Measurements from ENCODE around the gene ERAP2. TPM values are rescaled to one million over a fixed set of nuclear protein-coding genes. Genes with fewer than 3 reads are reported as not detected.

The ERAP2 gene
- total RNA-seq, 4 donors from 2014 or later = 50.3 to 82.8 (median 70.8) TPM

DNA sequence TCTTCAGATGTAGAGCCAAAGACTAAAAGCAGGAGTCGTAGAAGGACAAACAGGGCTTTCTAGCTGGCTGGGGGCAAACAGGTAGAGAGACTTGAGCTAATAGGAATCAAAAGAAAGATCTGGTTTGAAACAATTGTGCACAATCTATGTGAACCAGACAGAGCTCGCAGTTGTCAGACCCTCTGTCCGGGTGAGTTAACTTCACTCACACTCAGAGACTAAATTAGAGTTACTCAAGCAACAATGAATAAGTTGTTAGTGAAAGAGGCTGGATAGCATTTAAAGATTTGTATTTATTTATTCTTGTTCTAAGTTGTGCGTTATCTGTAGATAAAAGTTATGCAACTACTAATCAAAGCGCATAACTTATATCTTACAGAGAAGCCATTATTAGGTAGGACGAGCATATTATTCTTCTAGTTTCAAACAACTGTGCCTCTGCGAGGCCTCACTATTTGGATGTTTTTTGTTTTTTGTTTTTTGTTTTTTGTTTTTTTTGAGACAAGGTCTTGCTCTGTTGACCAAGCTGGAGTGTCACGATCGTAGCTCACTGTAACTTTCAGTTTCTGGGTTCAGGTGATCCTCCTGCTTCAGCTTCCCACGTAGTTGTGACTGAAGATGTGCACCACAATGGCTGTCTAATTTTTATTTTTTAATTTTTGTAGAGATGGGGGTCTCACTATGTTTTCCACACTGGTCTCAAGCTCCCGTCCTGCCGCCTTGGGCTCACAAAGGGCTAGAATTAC, 46.4 kb downstream of the ERAP2 start:
- no peaks in the 10 kb centered on the region for H3K27me3 ChIP-seq
- TF ChIP-seq, protein P1, sequence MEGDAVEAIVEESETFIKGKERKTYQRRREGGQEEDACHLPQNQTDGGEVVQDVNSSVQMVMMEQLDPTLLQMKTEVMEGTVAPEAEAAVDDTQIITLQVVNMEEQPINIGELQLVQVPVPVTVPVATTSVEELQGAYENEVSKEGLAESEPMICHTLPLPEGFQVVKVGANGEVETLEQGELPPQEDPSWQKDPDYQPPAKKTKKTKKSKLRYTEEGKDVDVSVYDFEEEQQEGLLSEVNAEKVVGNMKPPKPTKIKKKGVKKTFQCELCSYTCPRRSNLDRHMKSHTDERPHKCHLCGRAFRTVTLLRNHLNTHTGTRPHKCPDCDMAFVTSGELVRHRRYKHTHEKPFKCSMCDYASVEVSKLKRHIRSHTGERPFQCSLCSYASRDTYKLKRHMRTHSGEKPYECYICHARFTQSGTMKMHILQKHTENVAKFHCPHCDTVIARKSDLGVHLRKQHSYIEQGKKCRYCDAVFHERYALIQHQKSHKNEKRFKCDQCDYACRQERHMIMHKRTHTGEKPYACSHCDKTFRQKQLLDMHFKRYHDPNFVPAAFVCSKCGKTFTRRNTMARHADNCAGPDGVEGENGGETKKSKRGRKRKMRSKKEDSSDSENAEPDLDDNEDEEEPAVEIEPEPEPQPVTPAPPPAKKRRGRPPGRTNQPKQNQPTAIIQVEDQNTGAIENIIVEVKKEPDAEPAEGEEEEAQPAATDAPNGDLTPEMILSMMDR (IDR thresholded peaks at IDR 0.05) = no peak
- no peak for TF ChIP-seq POLR2A (IDR thresholded peaks at IDR 0.05)
- DNase-seq = no peak
- no peaks in the 10 kb centered on the region for H3K4me1 ChIP-seq
- no peaks in the 10 kb centered on the region for H3K9me3 ChIP-seq
- peaks cover 0 to 17% (median 0%) of the 10 kb centered on the region in 3 donors for H3K36me3 ChIP-seq
- H3K4me3 ChIP-seq = no peak overlapping the region
- H3K27ac ChIP-seq = peak overlapping the region in 1 of 4 donors; percentile 32

DNA sequence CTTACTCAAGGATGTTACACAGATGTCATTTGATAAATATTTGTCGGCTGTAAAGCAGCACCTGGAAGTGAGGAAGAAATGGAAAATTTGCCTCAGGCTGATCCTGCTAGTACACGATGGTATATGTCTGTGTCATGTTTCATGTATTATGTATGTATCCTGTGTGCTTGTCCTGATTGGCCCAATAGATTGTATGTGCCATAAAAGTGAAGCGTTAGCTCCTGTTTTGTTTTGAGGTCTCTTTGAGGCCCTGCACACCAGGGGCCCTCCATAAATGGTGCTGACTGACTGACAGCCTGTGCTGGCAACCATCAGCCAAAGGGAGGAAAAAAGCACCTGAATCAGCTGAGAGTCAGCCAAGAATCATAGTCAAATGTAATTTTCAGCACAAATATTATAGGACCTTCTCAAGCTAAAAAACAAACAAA, 47.7 kb downstream of the ERAP2 start:
- Histone ChIP-seq H3K27me3 (no peaks in the 10 kb centered on the region), H3K9me3 (no peaks in the 10 kb centered on the region), H3K4me1 (no peaks in the 10 kb centered on the region), H3K4me3 (no peak overlapping the region), H3K36me3 (peaks cover 0 to 5% (median 0%) of the 10 kb centered on the region in 3 donors), H3K27ac (no peak overlapping the region)
- no peak for DNase-seq
- no peak for TF ChIP-seq POLR2A (IDR thresholded peaks at IDR 0.05)

DNA sequence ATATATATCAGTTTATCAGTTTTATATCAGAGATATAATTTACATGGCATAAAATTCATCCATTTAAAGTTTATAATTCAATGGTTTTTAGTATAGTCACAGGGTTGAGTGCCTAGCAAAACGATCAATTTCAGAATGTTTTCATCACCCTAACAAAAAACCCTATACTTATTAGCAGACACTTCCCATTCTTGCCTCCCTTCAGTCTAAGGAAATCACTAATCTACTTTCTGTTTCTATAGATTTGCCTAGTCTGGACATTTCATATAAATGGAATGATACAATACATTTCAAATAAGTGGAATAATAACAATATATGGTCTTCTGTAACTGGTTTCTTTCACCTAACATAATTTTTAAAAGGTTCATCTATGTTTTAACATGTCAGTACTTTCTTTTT, 50.0 kb downstream of the ERAP2 start:
- no peak overlapping the region for H3K27ac ChIP-seq
- no peak overlapping the region for H3K4me3 ChIP-seq
- H3K9me3 ChIP-seq = no peaks in the 10 kb centered on the region
- no peaks in the 10 kb centered on the region for H3K4me1 ChIP-seq
- DNase-seq = no peak
- H3K36me3 ChIP-seq = no peaks in the 10 kb centered on the region
- H3K27me3 ChIP-seq = no peaks in the 10 kb centered on the region
- no peak for TF ChIP-seq POLR2A (IDR thresholded peaks at IDR 0.05)
- TF ChIP-seq, protein P1 (IDR thresholded peaks at IDR 0.05) = no peak

DNA sequence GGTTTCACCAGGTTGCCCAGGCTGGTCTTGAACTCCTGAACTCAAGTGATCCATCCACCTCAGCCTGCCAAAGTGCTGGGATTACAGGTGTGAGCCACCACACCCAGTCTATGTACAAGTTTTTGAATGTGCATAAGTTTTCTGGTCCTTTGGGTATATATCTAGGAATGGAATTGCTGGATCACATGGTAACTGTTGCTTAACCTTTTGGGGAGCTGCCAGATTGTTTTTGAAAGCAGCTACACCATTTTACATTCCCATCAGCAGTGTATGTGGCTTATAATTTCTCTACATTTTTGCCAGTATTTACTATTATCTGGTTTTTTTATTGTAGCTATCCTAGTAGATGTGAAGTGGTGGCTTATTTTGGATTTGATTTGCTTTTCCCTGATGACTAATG, 50.7 kb downstream of the ERAP2 start:
- no peaks in the 10 kb centered on the region for H3K9me3 ChIP-seq
- H3K27me3 ChIP-seq = no peaks in the 10 kb centered on the region
- no peak overlapping the region for H3K27ac ChIP-seq
- no peak for DNase-seq
- TF ChIP-seq, protein P1 (IDR thresholded peaks at IDR 0.05) = no peak
- TF ChIP-seq POLR2A (IDR thresholded peaks at IDR 0.05) = no peak
- no peaks in the 10 kb centered on the region for H3K36me3 ChIP-seq
- no peak overlapping the region for H3K4me3 ChIP-seq
- no peaks in the 10 kb centered on the region for H3K4me1 ChIP-seq

DNA sequence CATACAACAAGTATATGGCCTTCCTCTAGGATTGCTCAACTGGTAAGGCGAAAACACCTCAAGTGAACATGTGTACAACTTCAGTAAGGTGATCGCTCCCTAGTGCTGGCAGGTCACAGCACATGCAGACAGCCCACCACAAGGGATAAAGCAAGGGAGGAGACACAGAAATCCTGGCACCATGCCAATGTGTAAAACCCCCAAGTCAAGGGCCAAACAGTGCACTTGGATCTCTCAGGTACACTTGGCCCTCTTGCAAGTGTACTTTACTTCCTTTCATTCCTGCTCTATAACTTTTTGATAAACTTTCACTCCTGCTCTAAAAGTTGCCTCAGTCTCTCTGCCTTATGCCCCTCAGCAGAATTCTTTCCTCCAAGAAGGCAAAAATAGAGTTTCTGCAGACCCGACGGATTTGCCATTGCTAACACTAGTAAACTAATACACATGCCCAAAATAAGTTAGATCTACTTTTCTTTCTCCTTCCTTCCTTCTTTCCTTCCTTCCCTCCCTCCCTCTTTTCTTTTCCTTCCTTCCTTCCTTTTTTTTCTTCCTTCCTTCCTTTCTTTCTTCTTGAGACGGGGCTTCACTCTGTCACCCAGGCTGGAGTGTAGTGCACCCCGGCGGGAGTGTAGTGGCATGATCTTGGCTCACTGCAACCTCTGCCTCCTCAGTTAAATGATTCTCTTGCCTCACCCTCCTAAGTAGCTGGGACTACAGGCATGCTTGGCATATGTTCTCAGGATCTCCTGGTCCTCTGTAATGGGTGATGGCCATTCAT, 52.8 kb downstream of the ERAP2 start:
- H3K27ac ChIP-seq = no peak overlapping the region
- peaks cover 0 to 15% (median 9%) of the 10 kb centered on the region in 4 donors for H3K4me1 ChIP-seq
- no peaks in the 10 kb centered on the region for H3K36me3 ChIP-seq
- H3K4me3 ChIP-seq = no peak overlapping the region
- no peak for DNase-seq
- no peaks in the 10 kb centered on the region for H3K9me3 ChIP-seq
- no peak for TF ChIP-seq POLR2A (IDR thresholded peaks at IDR 0.05)
- TF ChIP-seq, protein P1 (IDR thresholded peaks at IDR 0.05) = no peak
- no peaks in the 10 kb centered on the region for H3K27me3 ChIP-seq

DNA sequence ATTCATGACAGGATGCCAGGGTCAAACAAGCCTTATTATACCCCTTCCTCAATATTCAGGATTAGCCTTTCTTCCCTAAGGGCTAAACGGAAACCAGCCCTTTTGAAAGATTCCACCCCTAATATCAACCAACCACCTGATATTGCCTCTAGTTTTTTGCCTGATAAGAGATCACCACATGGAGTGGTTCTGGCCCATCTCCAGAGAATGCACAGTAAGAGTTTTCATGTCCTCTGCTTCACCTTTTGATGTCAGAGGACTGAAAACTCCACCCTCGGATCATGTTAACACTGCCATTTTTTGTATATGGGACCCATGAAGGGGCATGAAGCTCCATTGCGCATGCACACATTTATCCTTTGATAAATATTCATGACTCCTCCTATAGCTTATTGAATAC, 53.8 kb downstream of the ERAP2 start:
- Histone ChIP-seq H3K9me3 (no peaks in the 10 kb centered on the region), H3K27ac (no peak overlapping the region), H3K4me1 (peaks cover 0 to 16% (median 10%) of the 10 kb centered on the region in 4 donors), H3K4me3 (no peak overlapping the region), H3K36me3 (no peaks in the 10 kb centered on the region), H3K27me3 (no peaks in the 10 kb centered on the region)
- TF ChIP-seq, protein P1 (IDR thresholded peaks at IDR 0.05) = no peak
- no peak for TF ChIP-seq POLR2A (IDR thresholded peaks at IDR 0.05)
- DNase-seq = no peak
